SU-DHL-6 (cell line): ENCODE data around the gene B4GALNT4.

ENCODE experiments used
- H2AFZ ChIP-seq: fragments of 200-600 bp; sonication (generic); 2 replicates; pipeline ENCODE4 v1.6.1; 2014; ENCODE audit warnings: low read depth, mild to moderate bottlenecking, moderate library complexity, mixed read lengths, antibody characterized with exemption, low read length; ENCODE audit not compliant: severe bottlenecking
- H3F3A ChIP-seq: fragments of 200-600 bp; shearing (Covaris generic); 2 replicates; pipeline ENCODE4 v1.6.0; 2016; ENCODE audit warnings: antibody characterized with exemption, mild to moderate bottlenecking; ENCODE audit not compliant: insufficient read depth
- H3K27ac ChIP-seq: fragments of 200-600 bp; sonication (generic); 2 replicates; pipeline ENCODE4 v1.5.1; 2016; ENCODE audit warnings: low read depth, mild to moderate bottlenecking, low read length, moderate library complexity, mixed read lengths
- H3K27me3 ChIP-seq: fragments of 200-600 bp; sonication (generic), shearing (Covaris generic); 2 replicates; pipeline ENCODE4 v1.6.0; 2014; ENCODE audit warnings: mild to moderate bottlenecking, low read length
- H3K36me3 ChIP-seq: fragments of 200-600 bp; sonication (generic); 2 replicates; pipeline ENCODE4 v1.6.1; 2014; ENCODE audit warnings: mild to moderate bottlenecking, low read length, mixed read lengths
- H3K4me2 ChIP-seq: fragments of 300-600, 200-600 bp; shearing (Covaris generic), sonication (generic); 2 replicates; pipeline ENCODE4 v1.6.0; 2014; ENCODE audit warnings: low read length, low read depth, mild to moderate bottlenecking; ENCODE audit not compliant: poor library complexity, severe bottlenecking
- H3K4me3 ChIP-seq: fragments of 200-600 bp; sonication (generic); 2 replicates; pipeline ENCODE4 v1.5.1; 2014; ENCODE audit warnings: antibody characterized with exemption, low read length, mild to moderate bottlenecking, mixed read lengths; ENCODE audit not compliant: insufficient read depth, poor library complexity, severe bottlenecking
- H3K79me2 ChIP-seq: fragments of 200-600 bp; sonication (generic); 2 replicates; pipeline ENCODE4 v1.6.1; 2014; ENCODE audit warnings: mild to moderate bottlenecking, low read length, moderate library complexity; ENCODE audit not compliant: insufficient read depth
- H3K9ac ChIP-seq: fragments of 200-600 bp; sonication (generic); 2 replicates; pipeline ENCODE4 v1.7.0; 2014; ENCODE audit warnings: mild to moderate bottlenecking, low read length
- H3K9me2 ChIP-seq: fragments of 200-600 bp; sonication (generic); replicated peaks from 2 replicates; pipeline ENCODE4 v1.6.1; 2014; ENCODE audit warnings: low read length; ENCODE audit not compliant: insufficient read depth
- H3K9me3 ChIP-seq: fragments of 200-600 bp; sonication (generic); 2 replicates; pipeline ENCODE4 v1.6.1; 2014; ENCODE audit warnings: low read length, mixed read lengths; ENCODE audit not compliant: insufficient read depth
- H4K20me1 ChIP-seq: fragments of 200-600 bp; sonication (generic); 2 replicates; pipeline ENCODE4 v1.6.1; 2014; ENCODE audit warnings: low read depth, mild to moderate bottlenecking, antibody characterized with exemption, low read length, moderate library complexity, mixed read lengths
- CTCF ChIP-seq: fragments of 200-600 bp; sonication (generic); IDR thresholded peaks from one replicate; pipeline ENCODE4 v1.5.1; 2017; ENCODE audit warnings: antibody characterized with exemption, mild to moderate bottlenecking, low read length, moderate library complexity; ENCODE audit not compliant: insufficient read depth, poor library complexity, severe bottlenecking
- EZH2phosphoT487 ChIP-seq: fragments of 200-600 bp; sonication (generic), shearing (Covaris generic); conservative IDR thresholded peaks from 2 replicates; pipeline ENCODE4 v1.6.1; 2018; ENCODE audit warnings: mild to moderate bottlenecking, antibody characterized with exemption, low read length, moderate library complexity, mixed read lengths

B4GALNT4 gene

GRCh38 chr11:407651-408123, 38.4 kb downstream of the B4GALNT4 start:
- H3K27me3 ChIP-seq, result no peaks in the 10 kb centered on the region
- H3F3A ChIP-seq, result no peaks in the 10 kb centered on the region
- H4K20me1 ChIP-seq, result no peaks in the 10 kb centered on the region
- H3K4me2 ChIP-seq, result no peak overlapping the region
- H3K36me3 ChIP-seq, result no peaks in the 10 kb centered on the region
- no peak overlapping the region for H3K9ac ChIP-seq
- no peak overlapping the region for H2AFZ ChIP-seq
- H3K9me2 ChIP-seq, result no peaks in the 10 kb centered on the region
- no peak overlapping the region for H3K4me3 ChIP-seq
- TF ChIP-seq CTCF (no peak), EZH2phosphoT487 (no peak)
- no peaks in the 10 kb centered on the region for H3K79me2 ChIP-seq
- H3K9me3 ChIP-seq, result no peaks in the 10 kb centered on the region
- H3K27ac ChIP-seq, result no peak overlapping the region

- Histone ChIP-seq H3K9me2 (no peaks in the 10 kb centered on the region), H3K27me3 (no peaks in the 10 kb centered on the region), H3F3A (no peaks in the 10 kb centered on the region), H3K79me2 (no peaks in the 10 kb centered on the region), H4K20me1 (no peaks in the 10 kb centered on the region), H3K4me2 (no peak overlapping the region), H3K9ac (no peak overlapping the region), H3K4me3 (no peak overlapping the region), H3K27ac (no peak overlapping the region), H3K36me3 (no peaks in the 10 kb centered on the region), H2AFZ (no peak overlapping the region), H3K9me3 (no peaks in the 10 kb centered on the region)
- TF ChIP-seq CTCF, result no peak
- no peak for TF ChIP-seq EZH2phosphoT487
Measured at GRCh38 chr11:408154-409007, 39.1 kb downstream of the B4GALNT4 start.

GRCh38 chr11:409008-409599, 39.8 kb downstream of the B4GALNT4 start:
- Histone ChIP-seq H4K20me1 (no peaks in the 10 kb centered on the region), H3K4me2 (no peak overlapping the region), H2AFZ (no peak overlapping the region), H3K27me3 (no peaks in the 10 kb centered on the region), H3K9me2 (no peaks in the 10 kb centered on the region), H3K27ac (no peak overlapping the region), H3K36me3 (no peaks in the 10 kb centered on the region), H3F3A (no peaks in the 10 kb centered on the region), H3K9me3 (no peaks in the 10 kb centered on the region), H3K9ac (no peak overlapping the region), H3K79me2 (no peaks in the 10 kb centered on the region), H3K4me3 (no peak overlapping the region)
- TF ChIP-seq CTCF, result no peak
